Amniotic stem cell (primary cell): ENCODE measurements around the gene MAFG.
"Not testable (repeated sequence)": the region's sequence is repeated elsewhere in the genome, so short reads cannot be mapped to it uniquely, and the experiment has no call there.

Experiments
- DNase-seq: peaks from one replicate; lab custom pipeline; 2025; lab: John Stamatoyannopoulos, UW

Gene MAFG

DNA sequence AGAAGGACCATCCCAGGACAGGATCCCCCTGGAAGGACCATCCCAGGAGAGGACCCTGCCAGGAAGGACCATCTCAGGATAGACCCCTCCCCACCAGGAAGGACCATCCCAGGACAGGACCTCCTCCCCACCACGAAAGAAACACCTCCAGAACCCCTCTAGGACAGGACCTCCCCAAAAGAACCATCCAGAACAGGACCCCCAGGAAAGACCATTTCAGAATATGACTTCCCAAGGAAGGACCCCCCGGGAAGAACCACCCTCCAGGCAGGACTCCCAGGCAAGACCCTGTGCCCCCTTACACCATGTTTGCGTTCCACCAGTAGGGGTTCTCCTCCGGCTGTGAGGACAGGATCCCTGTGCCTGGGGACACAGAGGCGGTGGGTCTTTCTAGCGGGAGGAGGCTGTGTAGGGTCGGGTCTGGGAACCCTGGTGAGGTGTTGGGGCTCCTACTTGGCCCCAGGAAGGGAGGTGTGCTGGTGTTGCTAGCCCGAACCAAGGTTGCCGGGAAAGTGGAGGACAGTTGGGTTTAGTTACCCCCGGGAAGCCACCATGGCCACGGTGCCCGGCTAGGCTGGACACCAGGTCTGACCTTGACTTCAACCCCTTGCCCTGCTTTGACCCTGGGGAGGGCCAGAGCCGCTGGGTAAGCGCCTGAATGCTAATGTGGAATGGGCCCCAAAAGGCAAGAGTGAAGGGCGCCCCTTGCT is 31.3 kb upstream of the MAFG start:
- DNase-seq = no peak

DNA sequence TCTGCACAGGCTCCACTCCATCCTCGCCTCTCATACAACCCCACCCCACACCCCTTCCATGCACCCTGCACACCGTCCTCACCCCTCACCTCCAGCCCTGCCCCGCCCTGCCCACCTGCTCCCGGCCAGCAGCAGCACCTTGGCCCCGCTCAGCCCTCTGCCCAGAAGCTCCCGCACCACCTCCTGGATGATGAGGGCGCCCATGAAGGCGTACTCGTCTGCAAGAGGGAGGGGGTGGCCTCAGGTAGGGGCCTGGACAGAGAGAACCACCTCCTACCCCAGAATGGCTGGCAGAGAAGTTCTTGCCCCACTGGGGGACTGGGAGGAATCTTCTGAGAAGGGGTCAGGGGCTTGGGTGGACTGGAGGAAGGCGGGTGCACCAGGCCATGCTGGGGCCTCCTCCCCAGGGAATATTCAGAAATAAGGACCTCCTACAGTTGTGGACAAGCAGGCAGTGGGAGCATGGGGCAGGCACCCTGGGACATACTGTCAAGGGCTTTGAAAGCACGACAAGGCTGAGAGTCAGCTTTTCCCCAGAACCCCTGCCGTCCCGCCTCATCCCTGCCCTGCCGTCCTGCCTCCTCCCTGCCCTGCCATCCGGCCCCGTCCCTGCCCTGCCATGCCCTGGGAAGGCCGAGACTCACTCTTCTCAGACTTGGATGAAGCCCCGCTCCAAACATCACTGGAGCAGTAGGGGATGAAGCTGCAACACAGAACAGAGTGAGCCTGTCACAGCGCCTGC is 30.3 kb upstream of the MAFG start:
- no peak for DNase-seq

DNA sequence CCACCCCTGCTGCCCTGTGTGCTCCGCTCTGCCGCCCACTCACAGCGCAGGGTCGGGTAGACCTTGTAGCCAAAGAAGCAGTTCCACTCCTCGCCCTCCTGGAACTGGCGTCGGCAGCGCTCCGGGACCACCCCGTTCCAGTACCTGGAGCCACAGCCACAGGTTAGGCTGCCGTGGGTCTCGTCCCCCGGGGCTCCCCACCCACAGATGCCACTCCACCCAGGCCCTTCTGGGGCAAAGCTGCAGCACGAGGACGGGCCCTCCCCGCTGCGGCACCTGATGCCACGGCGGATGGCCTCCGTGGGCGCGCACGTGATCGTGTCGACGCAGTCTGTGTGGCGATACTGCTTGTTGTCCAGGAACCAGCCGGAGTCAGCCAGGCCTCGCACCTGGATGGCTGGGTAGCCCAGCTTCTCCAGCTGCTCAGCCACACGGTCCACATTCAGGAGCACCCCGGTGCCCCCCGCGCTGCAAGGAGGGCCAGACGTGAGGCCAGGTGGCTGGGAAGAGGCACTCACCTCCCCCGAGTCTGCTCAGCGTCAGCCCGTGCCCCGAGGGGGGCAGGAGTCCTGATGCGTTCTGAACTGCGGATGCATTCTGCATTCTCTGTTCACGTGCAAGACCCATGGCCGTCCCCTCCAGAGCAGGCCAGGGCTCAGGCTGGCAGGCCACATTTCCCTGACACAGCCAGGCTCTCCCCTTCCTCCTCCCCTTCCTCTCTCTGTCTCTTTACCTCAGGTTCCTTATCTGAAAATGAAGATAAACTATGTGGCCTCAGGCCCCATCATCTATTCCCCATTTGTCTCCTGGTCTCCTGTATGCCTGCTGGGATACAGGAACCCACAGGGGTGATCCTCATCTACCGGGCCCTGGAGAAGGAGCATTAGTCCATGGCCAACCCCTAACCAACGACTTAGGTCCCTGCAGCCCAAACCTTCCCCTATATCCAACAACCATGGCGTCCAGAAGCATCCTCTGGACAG is 29.4 kb upstream of the MAFG start:
- DNase-seq = no peak

DNA sequence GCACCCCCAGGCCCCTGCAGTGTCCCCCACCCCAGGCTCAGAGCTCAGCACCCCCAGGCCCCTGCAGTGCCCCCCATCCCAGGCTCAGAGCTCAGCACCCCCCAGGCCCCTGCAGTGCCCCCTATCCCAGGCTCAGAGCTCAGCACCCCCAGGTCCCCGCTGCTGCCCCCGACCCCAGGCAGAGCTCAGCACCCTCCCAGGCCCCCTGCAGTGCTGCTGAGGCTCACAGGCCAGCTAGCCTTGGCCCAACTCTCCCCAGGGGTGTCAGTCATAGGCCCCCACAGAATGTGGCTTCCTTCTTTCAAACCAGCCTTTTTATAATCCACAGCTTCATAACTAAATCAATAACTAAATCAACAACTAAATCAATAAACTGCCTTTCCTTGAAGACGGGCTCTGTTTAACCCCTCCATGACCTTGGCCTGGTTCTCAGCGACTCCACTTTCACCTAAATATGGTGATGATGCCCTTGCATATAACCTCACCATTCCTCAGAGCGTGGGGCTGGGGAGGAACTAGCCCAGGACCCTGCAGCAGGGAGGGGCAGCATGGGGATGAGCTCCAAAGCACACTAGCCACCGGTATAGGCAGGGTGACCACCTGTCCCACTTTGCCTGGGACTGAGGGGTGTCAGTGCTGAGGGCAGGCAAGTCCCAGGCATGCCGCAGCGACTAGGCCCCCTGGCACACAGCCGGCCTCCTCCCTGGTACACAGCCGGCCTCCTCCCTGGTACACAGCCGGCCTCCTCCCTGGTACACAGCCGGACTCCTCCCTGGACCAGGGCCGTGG is 28.4 kb upstream of the MAFG start:
- no peak for DNase-seq

DNA sequence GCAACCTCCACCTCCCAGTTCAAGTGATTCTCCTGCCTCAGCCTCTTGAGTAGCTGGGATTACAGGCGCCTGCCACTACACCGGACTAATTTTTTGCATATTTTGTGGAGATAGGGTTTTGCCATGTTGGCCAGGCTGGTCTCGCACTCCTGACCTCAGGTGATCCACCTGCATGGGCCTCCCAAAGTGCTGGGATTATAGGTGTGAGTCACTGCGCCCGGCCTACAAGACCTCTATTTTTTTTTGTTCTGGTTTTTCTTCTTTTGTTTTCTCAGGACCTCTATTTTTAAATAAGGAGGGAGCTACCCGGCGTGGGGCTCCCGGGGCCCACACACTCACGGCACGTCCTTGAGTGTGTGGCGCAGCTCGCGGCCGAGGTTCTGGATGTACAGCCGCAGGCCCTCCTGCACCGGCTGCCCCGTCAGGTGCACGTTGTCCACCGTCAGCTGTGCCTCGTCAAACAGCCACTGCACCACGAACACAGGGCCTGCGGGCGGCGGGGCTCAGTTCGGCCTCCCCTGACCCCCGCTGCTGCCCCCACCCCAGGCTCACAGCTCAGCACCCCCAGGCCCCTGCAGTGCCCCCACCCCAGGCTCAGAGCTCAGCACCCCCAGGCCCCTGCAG is 27.6 kb upstream of the MAFG start:
- DNase-seq = no peak

DNA sequence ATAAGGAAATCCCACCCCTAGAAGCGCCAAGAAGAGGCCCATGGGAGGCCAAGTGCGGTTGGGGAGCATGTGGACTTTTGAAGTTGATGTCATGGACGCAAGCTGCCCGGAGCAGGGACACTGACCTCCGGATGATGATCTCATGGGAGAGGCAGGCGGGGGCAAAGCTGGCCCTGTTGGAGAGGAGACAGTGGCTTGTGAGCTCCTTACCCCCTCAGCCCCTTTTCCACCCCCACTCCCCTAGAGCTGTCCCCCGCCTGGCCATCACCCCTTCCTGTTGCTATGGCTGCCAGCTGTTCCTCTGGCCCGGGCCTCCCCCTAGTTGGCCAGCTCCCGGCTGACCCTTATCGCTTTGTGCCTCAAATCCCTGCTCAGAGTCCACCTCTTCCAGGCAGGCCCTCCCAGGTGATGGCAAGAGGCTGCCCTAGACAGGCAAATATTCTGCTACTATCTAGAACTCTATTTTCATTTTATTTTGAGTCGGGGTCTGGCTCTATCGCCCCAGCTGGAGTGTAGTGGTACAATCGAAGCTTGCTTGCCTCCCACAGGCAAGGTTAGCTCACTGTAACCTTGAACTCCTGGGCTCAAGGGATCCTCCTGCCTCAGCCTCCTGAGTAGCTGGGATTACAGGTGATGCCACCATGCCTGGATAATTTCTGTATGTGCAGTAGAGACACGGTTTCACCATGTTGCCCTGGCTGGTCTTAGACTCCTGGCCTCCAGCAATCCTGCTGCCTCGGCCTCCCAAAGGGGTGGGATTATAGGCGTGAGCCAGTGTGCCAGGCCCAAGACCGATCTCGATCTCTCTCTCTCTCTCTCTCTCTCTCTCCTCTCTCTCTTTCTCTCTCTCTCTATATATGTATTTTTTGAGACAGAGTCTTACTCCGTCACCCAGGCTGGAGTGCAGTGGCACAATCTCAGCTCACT is 26.9 kb upstream of the MAFG start:
- no peak for DNase-seq

DNA sequence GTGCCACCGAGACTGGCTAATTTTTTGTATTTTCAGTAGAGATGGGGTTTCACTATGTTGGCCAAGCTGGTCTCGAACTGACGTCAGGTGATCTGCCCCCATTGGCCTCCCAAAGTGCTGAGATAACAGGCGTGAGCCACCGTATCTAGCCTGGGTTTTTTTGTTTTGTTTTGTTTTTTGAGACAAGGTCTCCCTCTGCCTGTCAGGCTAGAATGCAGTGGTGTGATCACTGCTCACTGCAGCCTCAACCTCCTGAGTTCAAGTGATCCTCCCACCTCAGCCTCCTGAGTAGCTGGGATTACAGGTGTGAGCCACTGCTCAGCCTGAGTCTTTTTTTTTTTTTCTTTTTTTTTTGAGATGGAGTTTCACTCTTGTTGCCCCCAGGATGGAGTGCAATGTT is 25.9 kb upstream of the MAFG start:
- DNase-seq = not testable (repeated sequence)

DNA sequence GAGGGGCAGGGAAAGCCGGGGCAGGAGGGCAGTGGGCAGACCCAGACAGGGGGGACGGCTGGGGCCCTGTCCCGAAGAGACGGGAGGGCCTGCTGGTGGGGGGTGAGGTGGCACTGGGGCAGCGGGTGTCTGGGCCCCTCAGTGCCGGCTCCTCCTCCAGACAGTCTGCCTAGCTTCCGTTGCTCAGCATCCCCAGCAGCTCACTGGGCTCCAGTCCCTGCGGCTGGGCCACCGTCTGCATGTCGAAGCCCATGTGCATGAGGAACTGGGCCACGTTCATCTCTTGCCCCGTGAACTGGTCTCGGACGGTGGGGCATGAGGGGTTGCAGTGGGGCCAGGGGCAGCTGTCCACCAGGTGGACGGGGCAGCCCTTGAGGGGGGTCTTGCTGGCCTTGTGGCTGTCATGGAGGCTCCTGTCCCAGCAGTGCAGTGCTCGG is 25.3 kb upstream of the MAFG start:
- DNase-seq = no peak

DNA sequence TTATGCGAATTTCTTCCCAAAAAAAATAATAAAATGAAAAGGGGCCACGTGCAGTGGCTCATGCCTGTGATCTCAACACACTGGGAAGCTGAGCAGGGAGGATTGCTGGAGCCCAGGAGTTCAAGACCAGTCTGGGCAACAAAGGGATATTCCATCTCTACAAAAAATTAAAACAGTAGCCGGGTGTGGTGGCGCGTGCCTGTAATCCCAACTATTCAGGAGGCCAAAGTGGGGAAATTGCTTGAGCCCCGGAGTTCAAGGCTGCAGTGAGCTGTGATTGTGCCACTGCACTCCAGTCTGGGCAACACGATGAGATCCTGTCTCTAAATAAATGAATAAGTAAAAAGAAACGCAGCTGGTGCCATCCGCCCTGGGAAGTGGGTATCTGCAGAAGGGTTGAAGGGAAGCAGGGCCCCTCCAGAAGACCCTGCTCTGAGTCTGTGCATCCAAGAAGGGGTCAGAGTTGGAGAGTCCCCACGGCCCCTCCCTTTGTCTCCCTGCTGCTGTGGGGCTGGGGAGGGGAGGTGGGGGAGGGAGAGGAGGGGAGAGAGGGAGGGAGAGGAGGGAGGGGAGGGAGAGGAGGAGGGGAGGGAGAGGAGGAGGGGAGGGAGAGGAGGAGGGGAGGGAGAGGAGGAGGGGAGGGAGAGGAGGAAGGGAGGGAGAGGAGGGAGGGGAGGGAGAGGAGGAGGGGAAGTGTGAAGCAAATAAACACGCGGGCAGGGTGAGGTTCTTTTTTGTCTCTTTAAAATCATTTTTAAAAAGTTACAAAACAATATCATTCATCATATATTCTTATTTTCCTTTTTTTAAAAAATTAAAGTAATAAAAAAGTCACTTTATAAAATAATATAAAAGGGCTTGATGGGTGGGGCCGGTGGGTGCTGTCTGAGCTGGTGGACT is 24.5 kb upstream of the MAFG start:
- DNase-seq = no peak

DNA sequence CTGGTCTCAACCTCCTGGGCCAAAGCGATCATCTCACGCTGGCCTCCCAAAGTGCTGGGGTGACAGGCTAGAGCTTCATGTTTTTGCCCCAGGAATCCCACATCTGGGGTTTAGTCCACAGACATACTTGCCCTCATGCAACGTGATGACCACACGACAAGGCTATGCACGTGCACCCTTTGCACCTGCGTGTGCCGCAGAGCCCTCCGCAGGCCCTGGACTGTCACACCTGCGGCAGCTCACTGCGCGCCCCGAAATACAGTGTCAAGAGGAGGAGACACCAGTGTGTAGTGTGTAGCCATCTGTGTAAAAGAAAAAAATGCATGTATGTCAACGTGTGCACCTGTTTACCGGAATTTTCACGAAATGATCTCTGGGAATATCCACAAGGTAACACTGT is 23.0 kb upstream of the MAFG start:
- no peak for DNase-seq

DNA sequence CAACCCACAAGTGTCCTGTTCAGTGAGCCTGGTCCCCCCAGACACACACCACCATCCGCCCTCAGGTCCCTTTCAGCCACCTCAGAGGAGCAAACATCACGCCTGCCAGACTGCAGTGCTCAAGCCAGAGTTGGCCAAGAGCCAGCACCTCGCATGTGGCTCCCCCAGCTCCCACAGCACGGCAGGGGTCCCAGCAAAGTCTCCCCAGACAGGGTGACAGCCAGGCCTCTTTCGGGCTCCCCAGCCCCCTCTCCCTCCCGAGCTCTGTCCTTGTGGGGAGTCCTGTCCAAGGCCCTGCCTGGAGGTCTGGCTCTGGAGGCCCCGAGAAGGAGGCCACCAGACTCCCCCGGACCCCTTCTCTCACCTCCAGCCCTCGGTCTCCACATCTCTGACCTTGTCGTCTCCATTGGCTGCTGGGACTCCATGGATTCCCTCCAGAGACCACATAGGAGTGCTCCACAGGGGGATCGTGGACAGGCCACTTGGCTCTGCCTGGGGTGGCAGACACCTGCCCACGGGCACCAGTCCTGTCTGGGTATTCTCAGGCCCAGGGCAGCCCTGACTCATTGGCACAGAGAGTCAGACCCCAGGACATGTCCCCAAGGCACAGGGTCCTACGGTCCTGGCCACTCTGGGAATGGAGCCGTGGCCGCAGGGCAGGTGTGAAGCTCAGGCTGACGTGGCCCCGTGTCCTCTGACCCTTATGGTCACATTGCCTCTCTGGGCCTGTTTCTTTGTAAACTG is 21.3 kb upstream of the MAFG start:
- no peak for DNase-seq

DNA sequence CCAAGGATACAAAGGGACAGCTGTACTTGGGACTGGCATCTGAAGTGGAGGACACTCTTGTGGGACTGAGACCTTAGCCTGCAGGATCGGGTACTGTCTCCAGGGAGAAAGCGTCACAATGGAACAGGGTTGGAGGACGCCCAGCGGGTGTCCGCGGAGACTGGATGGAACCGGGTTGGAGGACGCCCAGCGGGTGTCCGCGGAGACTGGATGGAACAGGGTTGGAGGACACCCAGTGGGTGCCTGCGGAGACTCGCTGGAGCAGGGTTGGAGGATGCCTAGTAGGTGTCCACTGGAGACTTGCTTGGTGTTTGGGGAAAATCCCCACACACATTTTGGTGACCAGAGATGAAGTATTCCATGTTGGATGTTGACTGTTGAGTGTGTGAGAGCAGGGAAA is 19.7 kb upstream of the MAFG start, which contains the start of gene MYADML2:
Gene MYADML2 (minus strand): TSS at position 45 of the 400 bp plus-strand sequence. CDS start 5,492 bp downstream, outside the sequence.
- DNase-seq = no peak

DNA sequence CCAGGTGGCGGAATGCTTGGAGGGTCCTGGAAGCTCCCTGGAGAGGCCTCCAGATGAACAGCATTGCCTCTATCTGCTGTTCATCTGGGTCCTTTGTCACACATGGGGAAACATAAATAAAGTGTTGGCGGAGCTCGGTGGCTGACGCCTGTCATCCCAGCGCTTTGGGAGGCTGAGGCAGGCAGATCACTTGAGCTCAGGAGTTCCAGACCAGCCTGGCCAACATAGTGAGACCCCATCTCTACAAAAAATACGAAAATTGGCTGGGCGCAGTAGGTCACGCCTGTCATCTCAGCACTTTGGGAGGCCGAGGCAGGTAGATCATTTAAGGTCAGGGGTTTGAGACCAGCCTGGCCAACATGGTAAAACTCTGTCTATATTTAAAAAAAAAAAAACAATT is 17.3 kb upstream of the MAFG start:
- no peak for DNase-seq

DNA sequence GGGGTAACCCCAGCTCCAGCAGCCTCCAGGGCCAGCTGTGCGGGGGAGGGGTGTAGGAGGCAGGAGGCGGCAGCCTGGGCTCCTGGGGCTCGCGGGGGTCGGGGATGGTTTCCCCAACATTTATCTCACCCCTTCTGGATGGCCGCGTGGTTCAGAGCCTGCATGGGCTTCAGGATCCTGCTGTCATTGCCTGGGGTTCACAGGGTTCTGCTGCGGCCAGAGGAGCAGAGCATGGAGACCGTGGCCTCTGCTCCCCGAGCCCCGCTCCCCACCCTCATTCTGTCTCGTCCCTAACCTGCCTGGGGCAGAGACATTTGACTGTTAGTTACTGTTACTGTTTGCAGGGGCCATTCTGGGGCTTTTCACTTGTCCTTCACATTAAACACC is 14.6 kb upstream of the MAFG start:
- no peak for DNase-seq

DNA sequence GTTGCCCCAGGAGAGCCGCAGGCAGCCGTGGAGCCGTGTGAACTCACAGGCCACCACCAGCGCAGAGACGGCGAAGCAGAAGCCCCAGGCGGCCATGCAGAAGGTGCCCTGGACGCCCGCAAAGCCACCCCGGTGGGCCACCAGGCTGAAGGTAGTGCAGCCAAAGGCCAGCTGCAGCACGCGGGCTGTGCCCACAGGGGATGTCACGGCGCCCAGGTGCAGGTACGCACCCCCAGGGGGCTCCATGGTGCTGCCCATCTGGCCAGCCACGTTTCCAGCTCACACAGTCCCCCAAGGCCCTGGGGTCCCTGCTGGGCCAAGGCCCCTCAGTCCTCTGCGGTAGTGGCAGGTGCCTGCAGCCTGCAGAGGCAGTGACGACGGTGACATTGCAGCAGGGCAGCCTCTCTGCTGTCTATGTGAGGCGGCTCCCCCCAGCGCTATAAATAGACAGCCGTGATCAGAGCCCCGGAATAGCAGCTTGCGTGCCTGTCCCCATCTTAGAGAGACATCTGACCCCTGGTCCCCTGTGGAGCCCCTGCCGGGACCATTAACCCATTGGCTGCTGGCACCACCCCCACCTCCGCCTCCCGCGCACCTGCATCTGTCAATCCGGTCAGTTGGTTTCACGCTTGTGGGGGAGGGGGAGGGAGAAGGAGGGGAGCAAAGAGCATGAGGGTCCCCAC is 14.1 kb upstream of the MAFG start:
- no peak for DNase-seq

DNA sequence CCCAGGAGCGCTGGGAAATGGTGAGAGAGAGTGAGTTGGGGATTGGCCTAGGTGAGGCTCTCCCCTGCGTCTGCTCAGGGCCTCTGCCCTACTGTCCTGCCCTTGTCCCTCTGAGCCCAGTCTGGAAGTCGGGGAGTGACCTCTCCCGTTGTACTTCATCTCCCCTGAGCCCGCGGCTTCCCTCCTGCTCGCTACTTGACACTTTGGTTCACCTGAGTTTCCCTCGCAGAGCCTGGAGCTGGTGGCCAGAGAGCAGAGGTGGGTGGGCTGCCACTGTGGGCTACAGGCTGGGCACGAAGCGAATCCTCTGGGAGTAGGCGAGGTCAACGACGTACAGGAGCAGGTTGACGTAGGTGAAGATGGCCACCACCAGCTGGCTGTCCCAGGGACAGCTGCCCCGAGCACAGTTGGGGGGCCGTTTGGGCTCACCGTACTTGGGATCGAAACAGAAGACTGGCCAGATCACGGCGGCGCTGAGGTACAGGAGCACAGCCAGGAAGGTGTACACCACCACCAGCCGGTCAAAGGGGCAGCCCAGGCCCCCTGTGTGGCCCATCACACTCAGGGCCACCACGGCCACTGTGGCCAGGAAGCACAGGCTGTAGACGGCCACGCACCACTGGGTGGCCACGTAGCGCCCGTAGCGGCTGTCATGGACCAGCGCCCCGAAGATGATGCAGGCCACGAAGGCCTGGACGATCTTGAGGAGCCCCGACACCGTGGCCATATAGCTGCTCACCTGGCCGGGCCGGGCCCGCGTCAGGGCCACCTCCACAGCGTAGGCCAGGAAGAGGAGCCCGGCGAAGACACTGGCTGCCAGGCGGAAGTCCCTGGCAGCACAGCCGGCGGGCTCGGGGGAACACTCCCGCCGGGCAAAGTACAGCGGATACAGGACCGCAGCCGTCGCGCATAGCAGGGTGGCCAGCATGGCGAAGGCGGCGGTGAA is 13.3 kb upstream of the MAFG start:
- no peak for DNase-seq
